Smooth muscle cell (in vitro differentiated cells): ENCODE data around the gene TMED8. TPM values are rescaled to one million over a fixed set of nuclear protein-coding genes. Genes with fewer than 3 reads are reported as not detected.

ENCODE experiments used
- DNase-seq: peaks from one replicate; lab custom pipeline; 2025; ENCODE audit not compliant: unreplicated experiment; lab: John Stamatoyannopoulos, UW
- H2AFZ ChIP-seq: fragments of 200-600 bp; sonication (generic); 2 replicates; pipeline ENCODE4 v1.6.0; 2016; ENCODE audit warnings: antibody characterized with exemption, low read depth, mild to moderate bottlenecking
- H3F3A ChIP-seq: fragments of 200-600 bp; sonication (generic); 2 replicates; pipeline ENCODE4 v1.6.0; 2017; ENCODE audit warnings: antibody characterized with exemption, low read depth
- H3K27ac ChIP-seq: fragments of 200-600 bp; sonication (generic); 2 replicates; pipeline ENCODE4 v1.5.1; 2016; ENCODE audit warnings: low read depth, mild to moderate bottlenecking
- H3K27me3 ChIP-seq: fragments of 200-600 bp; sonication (generic); 2 replicates; pipeline ENCODE4 v1.6.1; 2016; ENCODE audit warnings: low read depth, mild to moderate bottlenecking
- H3K36me3 ChIP-seq: fragments of 200-600 bp; sonication (generic); 2 replicates; pipeline ENCODE4 v1.5.1; 2016; ENCODE audit warnings: low read depth
- H3K4me1 ChIP-seq: fragments of 200-600 bp; sonication (generic); 2 replicates; pipeline ENCODE4 v1.5.1; 2016; ENCODE audit warnings: low read depth
- H3K4me2 ChIP-seq: fragments of 200-600 bp; sonication (generic); 2 replicates; pipeline ENCODE4 v1.6.0; 2016; ENCODE audit warnings: mild to moderate bottlenecking
- H3K4me3 ChIP-seq: fragments of 200-600 bp; sonication (generic); 2 replicates; pipeline ENCODE4 v1.5.1; 2016; ENCODE audit warnings: mild to moderate bottlenecking
- H3K79me2 ChIP-seq: fragments of 200-600 bp; sonication (generic); 2 replicates; pipeline ENCODE4 v1.6.0; 2016; ENCODE audit warnings: low read depth, mild to moderate bottlenecking
- H3K9ac ChIP-seq: fragments of 200-600 bp; sonication (generic); 2 replicates; pipeline ENCODE4 v1.6.0; 2016; ENCODE audit warnings: low read depth
- H3K9me3 ChIP-seq: fragments of 200-600 bp; sonication (generic); replicated peaks from 2 replicates; pipeline ENCODE4 v1.5.1; 2016; ENCODE audit warnings: low read depth
- H4K20me1 ChIP-seq: fragments of 200-600 bp; sonication (generic); 2 replicates; pipeline ENCODE4 v1.6.0; 2016; ENCODE audit warnings: low read depth
- WGBS: methylation state at CpG from one replicate; pipeline ENCODE4 v1.1.7; 2016; ENCODE audit warnings: low lambda C conversion rate; 5-methylcytosine and 5-hydroxymethylcytosine counted together
- polyA plus RNA-seq: library from polyadenylated mRNA; unstranded; fragments of >200 nt; fragmentation: Nextera tagmentation; extraction: Ambion mirVana; gene quantifications from 2 replicates; pipeline ENCODE4 v1.2.1, GENCODE V29; 2016
- total RNA-seq: library from RNA; depleted of rRNA; stranded (reverse); fragments of >200 nt; gene quantifications from 2 replicates; pipeline ENCODE4 v1.2.3, GENCODE V29; 2014
- TF ChIP-seq, protein P1 (sequence below): fragments of 200-600 bp; sonication (generic); IDR thresholded peaks from 2 replicates; pipeline ENCODE4 v1.5.1; 2017; ENCODE audit warnings: borderline replicate concordance, mild to moderate bottlenecking, antibody characterized with exemption; ENCODE audit not compliant: insufficient read depth, poor library complexity, severe bottlenecking

TMED8 gene
- total and polyA plus RNA-seq, 2 experiments from 2014 or later, result 4.5 to 12.2 TPM

DNA sequence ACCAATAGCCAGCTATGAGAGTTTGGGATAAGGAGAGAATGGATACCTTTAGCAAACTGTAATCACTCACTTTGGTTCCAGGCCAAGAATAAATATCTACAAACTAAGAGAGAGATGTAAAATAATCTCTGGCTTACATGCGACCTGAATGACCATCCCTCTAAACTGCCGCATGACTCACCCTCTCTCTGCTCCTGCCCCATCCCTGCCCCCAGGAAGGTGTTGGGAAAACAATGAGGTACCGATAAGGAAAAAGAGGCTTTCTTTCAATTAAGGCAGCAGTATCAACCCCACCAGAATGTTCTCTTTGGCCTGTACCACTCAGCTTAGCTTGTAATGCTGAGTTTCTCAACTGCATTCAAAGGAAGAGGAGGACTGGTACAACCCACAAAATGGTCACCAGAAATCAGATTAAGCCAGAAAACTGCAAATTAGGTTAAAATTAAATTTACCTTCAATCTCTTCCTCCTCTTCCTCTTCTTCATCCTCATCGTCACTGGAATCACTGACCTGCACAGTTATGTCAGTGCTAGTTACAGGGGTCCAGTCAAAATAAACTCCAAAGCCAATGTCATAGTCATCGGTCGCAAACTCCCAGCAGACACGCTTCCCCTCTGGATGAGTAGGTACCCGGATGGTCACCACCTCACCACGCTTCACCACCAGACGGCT, 34.0 kb downstream of the TMED8 start:
- peaks cover 4% of the 10 kb centered on the region for H3K36me3 ChIP-seq
- H3K79me2 ChIP-seq, result no peaks in the 10 kb centered on the region
- H3K4me3 ChIP-seq, result no peak overlapping the region
- no peaks in the 10 kb centered on the region for H3F3A ChIP-seq
- H3K27me3 ChIP-seq, result no peaks in the 10 kb centered on the region
- H2AFZ ChIP-seq, result no peak overlapping the region
- H3K4me2 ChIP-seq, result no peak overlapping the region
- H4K20me1 ChIP-seq, result no peaks in the 10 kb centered on the region
- H3K4me1 ChIP-seq, result no peaks in the 10 kb centered on the region
- H3K9ac ChIP-seq, result no peak overlapping the region
- no peaks in the 10 kb centered on the region for H3K9me3 ChIP-seq
- WGBS, result 87% methylated on average over 10 of the region's 10 CpGs
- DNase-seq, result no peak
- TF ChIP-seq, protein P1, sequence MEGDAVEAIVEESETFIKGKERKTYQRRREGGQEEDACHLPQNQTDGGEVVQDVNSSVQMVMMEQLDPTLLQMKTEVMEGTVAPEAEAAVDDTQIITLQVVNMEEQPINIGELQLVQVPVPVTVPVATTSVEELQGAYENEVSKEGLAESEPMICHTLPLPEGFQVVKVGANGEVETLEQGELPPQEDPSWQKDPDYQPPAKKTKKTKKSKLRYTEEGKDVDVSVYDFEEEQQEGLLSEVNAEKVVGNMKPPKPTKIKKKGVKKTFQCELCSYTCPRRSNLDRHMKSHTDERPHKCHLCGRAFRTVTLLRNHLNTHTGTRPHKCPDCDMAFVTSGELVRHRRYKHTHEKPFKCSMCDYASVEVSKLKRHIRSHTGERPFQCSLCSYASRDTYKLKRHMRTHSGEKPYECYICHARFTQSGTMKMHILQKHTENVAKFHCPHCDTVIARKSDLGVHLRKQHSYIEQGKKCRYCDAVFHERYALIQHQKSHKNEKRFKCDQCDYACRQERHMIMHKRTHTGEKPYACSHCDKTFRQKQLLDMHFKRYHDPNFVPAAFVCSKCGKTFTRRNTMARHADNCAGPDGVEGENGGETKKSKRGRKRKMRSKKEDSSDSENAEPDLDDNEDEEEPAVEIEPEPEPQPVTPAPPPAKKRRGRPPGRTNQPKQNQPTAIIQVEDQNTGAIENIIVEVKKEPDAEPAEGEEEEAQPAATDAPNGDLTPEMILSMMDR, result no peak
- H3K27ac ChIP-seq, result no peak overlapping the region

DNA sequence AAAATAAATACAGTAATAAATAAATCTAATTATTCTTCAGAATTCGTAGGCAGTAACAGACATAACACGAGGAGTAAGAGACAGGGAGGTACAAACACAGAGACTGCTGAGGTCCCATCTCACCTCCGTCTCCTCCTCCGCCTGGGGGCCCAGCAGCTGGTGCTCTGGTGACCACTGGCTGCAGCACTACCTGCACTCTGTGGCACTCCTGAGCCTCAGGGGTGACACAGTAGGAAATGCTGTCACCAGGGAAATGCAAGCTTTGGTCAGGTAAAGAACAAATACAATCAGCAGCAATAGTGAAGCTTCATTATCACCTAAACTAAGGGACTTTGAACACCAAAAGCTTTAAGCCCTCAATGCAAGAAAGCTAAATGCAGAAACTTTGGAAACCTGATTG, 36.5 kb downstream of the TMED8 start:
- H2AFZ ChIP-seq, result no peak overlapping the region
- H3K9ac ChIP-seq, result no peak overlapping the region
- peaks cover 4% of the 10 kb centered on the region for H3K36me3 ChIP-seq
- no peak overlapping the region for H3K4me3 ChIP-seq
- no peak for DNase-seq
- H4K20me1 ChIP-seq, result no peaks in the 10 kb centered on the region
- WGBS, result 91% methylated on average over 4 of the region's 4 CpGs
- H3K4me2 ChIP-seq, result no peak overlapping the region
- H3K27me3 ChIP-seq, result no peaks in the 10 kb centered on the region
- H3K4me1 ChIP-seq, result no peaks in the 10 kb centered on the region
- H3F3A ChIP-seq, result no peaks in the 10 kb centered on the region
- H3K27ac ChIP-seq, result no peak overlapping the region
- no peaks in the 10 kb centered on the region for H3K9me3 ChIP-seq
- TF ChIP-seq, protein P1, result no peak
- H3K79me2 ChIP-seq, result no peaks in the 10 kb centered on the region

DNA sequence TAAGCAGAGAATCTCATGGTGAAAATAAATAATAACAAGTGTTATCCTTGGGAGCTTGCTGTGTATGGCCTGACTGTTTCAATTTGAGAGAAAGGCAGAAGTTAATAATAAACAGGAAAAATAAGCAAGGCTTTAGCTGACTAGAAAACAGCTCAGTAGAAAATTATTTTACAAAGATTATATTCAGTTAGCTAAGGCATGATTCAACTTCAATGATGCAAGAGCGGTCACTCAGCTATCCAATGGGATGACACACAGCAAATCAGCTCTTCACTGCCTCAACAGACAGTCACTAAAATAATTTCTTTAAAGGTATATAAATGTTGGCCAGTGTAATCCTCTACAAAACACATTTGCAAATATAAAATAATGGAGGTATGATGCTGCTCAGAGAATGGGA, 37.5 kb downstream of the TMED8 start:
- WGBS, result 98% methylated on average over 1 of the region's 1 CpG
- Histone ChIP-seq H3K36me3 (peaks cover 4% of the 10 kb centered on the region), H2AFZ (no peak overlapping the region), H3K4me1 (no peaks in the 10 kb centered on the region), H3K9ac (no peak overlapping the region), H3K4me2 (no peak overlapping the region), H3K4me3 (no peak overlapping the region), H3F3A (no peaks in the 10 kb centered on the region), H4K20me1 (no peaks in the 10 kb centered on the region), H3K27me3 (no peaks in the 10 kb centered on the region), H3K27ac (no peak overlapping the region), H3K79me2 (no peaks in the 10 kb centered on the region), H3K9me3 (no peaks in the 10 kb centered on the region)
- TF ChIP-seq, protein P1, result no peak
- no peak for DNase-seq

DNA sequence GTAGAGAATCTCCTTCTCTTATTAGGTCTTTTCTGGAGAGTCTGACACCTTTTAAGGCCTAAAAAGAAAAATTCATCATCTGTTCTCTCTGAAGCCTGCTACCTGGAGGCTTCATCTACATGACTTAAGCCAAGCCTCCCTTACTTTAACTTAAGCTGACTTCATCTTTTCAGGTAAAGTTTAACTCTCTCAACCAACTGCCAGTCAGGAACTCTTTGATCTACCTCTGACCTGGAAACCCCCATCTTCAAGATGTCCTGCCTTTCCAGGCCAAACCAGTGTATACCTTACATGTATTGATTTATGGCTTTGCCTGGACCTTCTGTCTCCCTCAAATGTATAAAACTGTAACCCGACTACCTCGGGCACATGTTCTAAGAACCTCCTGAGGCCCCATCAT, 38.6 kb downstream of the TMED8 start:
- Histone ChIP-seq H3K9me3 (no peaks in the 10 kb centered on the region), H3K4me1 (no peaks in the 10 kb centered on the region), H3K79me2 (no peaks in the 10 kb centered on the region), H2AFZ (no peak overlapping the region), H3K4me2 (no peak overlapping the region), H3K27me3 (no peaks in the 10 kb centered on the region), H3F3A (no peaks in the 10 kb centered on the region), H3K27ac (no peak overlapping the region), H3K4me3 (no peak overlapping the region), H3K9ac (no peak overlapping the region), H3K36me3 (peaks cover 4% of the 10 kb centered on the region), H4K20me1 (no peaks in the 10 kb centered on the region)
- no peak for DNase-seq
- 89% methylated on average over 2 of the region's 2 CpGs for WGBS
- TF ChIP-seq, protein P1, result no peak
